Mesenchymal stem cell (in vitro differentiated cells and primary cell): ENCODE results near the gene SMTN.

Experiments used
- DNase-seq: peaks from one replicate; pipeline ENCODE4 v3.0.0-alpha.2; 2013
- H2AFZ ChIP-seq: one replicate; pipeline ENCODE4 v1.6.1; 2013; ENCODE audit warnings: low read depth, mild to moderate bottlenecking, control low read depth, inconsistent platforms, low read length, moderate library complexity
- H2AK5ac ChIP-seq: 2 replicates; pipeline ENCODE4 v1.6.1; 2013; ENCODE audit warnings: low read length, moderate library complexity, mild to moderate bottlenecking, inconsistent platforms; ENCODE audit not compliant: severe bottlenecking
- H2BK120ac ChIP-seq: one replicate; pipeline ENCODE4 v1.6.1; 2013; ENCODE audit warnings: low read depth, mild to moderate bottlenecking, inconsistent platforms, low read length, moderate library complexity
- H2BK12ac ChIP-seq, 2 experiments: one replicate each; pipeline ENCODE4 v1.6.1; 2013; ENCODE audit warnings: inconsistent platforms in 2 of 2, low read length in 2 of 2, mild to moderate bottlenecking in 2 of 2, moderate library complexity in 2 of 2, control low read depth in 1 of 2
- H2BK15ac ChIP-seq: one replicate; pipeline ENCODE4 v1.6.1; 2013; ENCODE audit warnings: mild to moderate bottlenecking, low read depth, inconsistent platforms; ENCODE audit not compliant: poor library complexity, severe bottlenecking
- H2BK5ac ChIP-seq: 2 replicates; pipeline ENCODE4 v1.6.1; 2013; ENCODE audit warnings: low read depth, mild to moderate bottlenecking, low read length, control low read depth, inconsistent platforms; ENCODE audit not compliant: poor library complexity, severe bottlenecking
- H3K14ac ChIP-seq, 2 experiments: one replicate each; pipeline ENCODE4 v1.6.1; 2013; ENCODE audit warnings: inconsistent platforms in 2 of 2, low read length in 2 of 2, control low read depth in 1 of 2, mild to moderate bottlenecking in 1 of 2, moderate library complexity in 1 of 2
- H3K18ac ChIP-seq, 2 experiments: one replicate each; pipeline ENCODE4 v1.6.1; 2013; ENCODE audit warnings: inconsistent platforms in 2 of 2, low read length in 2 of 2, control low read depth in 1 of 2, low read depth in 1 of 2, mild to moderate bottlenecking in 1 of 2
- H3K23ac ChIP-seq, 2 experiments: one replicate each; pipeline ENCODE4 v1.6.1; 2013; ENCODE audit warnings: inconsistent platforms in 2 of 2, low read length in 2 of 2, mild to moderate bottlenecking in 2 of 2, moderate library complexity in 2 of 2, control low read depth in 1 of 2
- H3K27ac ChIP-seq: 2 replicates; pipeline ENCODE4 v1.5.1; 2013; ENCODE audit warnings: mild to moderate bottlenecking, moderate library complexity, low read length, control low read depth, inconsistent platforms; ENCODE audit not compliant: poor library complexity, severe bottlenecking
- H3K27me3 ChIP-seq, 2 experiments: 2 replicates each; pipeline versions ENCODE4 v1.6.1 to v1.7.0; 2013; ENCODE audit warnings: low read length in 2 of 2, mild to moderate bottlenecking in 2 of 2, moderate library complexity in 2 of 2, control low read depth in 1 of 2, inconsistent platforms in 1 of 2; ENCODE audit not compliant: control insufficient read depth in 1 of 2, insufficient read depth in 1 of 2
- H3K36me3 ChIP-seq, 2 experiments: 2 replicates each; pipeline versions ENCODE4 v1.6.1 to v1.7.0; 2013; ENCODE audit warnings: low read length in 2 of 2, control low read depth in 1 of 2, inconsistent platforms in 1 of 2, low read depth in 1 of 2, mild to moderate bottlenecking in 1 of 2; ENCODE audit not compliant: insufficient read depth in 2 of 2, control insufficient read depth in 1 of 2
- H3K4ac ChIP-seq, 2 experiments: one replicate each; pipeline ENCODE4 v1.6.1; 2013; ENCODE audit warnings: inconsistent platforms in 2 of 2, low read length in 2 of 2, mild to moderate bottlenecking in 2 of 2, moderate library complexity in 2 of 2, control low read depth in 1 of 2, low read depth in 1 of 2
- H3K4me1 ChIP-seq: 2 replicates; pipeline ENCODE4 v1.6.1; 2013; ENCODE audit warnings: low read depth, low read length, control low read depth; ENCODE audit not compliant: control insufficient read depth, insufficient read depth
- H3K4me2 ChIP-seq: 2 replicates; pipeline ENCODE4 v1.6.1; 2013; ENCODE audit warnings: low read length, mild to moderate bottlenecking, inconsistent platforms; ENCODE audit not compliant: poor library complexity, severe bottlenecking
- H3K4me3 ChIP-seq, 2 experiments: 2 replicates each; pipeline versions ENCODE4 v1.5.1 to v1.7.0; 2013; ENCODE audit warnings: low read length in 2 of 2, mild to moderate bottlenecking in 2 of 2, control low read depth in 1 of 2, low read depth in 1 of 2; ENCODE audit not compliant: insufficient read depth in 1 of 2
- H3K79me1 ChIP-seq: replicated peaks from 2 replicates; pipeline ENCODE4 v1.6.1; 2013; ENCODE audit warnings: mild to moderate bottlenecking, control low read depth, low read length, inconsistent platforms; ENCODE audit not compliant: poor library complexity, severe bottlenecking
- H3K9ac ChIP-seq: 2 replicates; pipeline ENCODE4 v1.7.0; 2013; ENCODE audit warnings: mild to moderate bottlenecking, low read length, moderate library complexity
- H3K9me3 ChIP-seq: 2 replicates; pipeline ENCODE4 v1.7.0; 2013; ENCODE audit warnings: mild to moderate bottlenecking, low read length; ENCODE audit not compliant: control insufficient read depth
- H4K8ac ChIP-seq: one replicate; pipeline ENCODE4 v1.6.1; 2013; ENCODE audit warnings: inconsistent platforms, mild to moderate bottlenecking, low read length, moderate library complexity
- H4K91ac ChIP-seq: one replicate; pipeline ENCODE4 v1.6.1; 2013; ENCODE audit warnings: mild to moderate bottlenecking, low read length, inconsistent platforms
- WGBS: methylation state at CpG from one replicate; pipeline ENCODE4 v1.1.7; 2013; ENCODE audit warnings: mixed read lengths; 5-methylcytosine and 5-hydroxymethylcytosine counted together

Gene SMTN

DNA sequence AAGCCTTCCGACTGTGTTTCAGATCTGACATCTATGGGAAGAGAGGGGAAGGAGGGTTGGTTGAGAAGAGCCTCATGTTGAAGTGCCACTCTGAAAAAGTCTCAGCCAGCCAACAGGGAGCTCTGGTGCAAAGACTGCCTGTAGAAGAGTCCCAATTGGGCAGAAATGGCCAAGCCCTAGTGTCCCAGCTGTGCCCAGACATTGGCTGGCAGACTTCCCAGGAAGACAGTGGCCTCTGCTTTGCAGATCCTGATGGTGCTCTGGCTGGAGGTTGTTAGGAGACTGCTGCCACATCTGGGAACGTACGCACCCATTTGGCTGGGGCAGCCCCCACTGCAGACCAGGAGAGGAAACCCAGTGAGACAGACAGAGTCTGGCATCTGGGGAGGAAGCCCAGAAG is 62.4 kb downstream of the SMTN start:
- no peak overlapping the region for H2BK15ac ChIP-seq
- H4K91ac ChIP-seq, result no peak overlapping the region
- H3K4me2 ChIP-seq, result no peak overlapping the region
- no peak for DNase-seq
- no peaks in the 10 kb centered on the region for H3K79me1 ChIP-seq
- H3K23ac ChIP-seq, result no peak overlapping the region
- no peak overlapping the region for H2BK120ac ChIP-seq
- peaks cover 7% of the 10 kb centered on the region for H3K9me3 ChIP-seq
- peaks cover 13% of the 10 kb centered on the region for H3K4me1 ChIP-seq
- no peak overlapping the region for H3K27ac ChIP-seq
- H3K9ac ChIP-seq, result no peak overlapping the region
- H3K14ac ChIP-seq, result no peak overlapping the region
- no peak overlapping the region for H3K4me3 ChIP-seq
- no peak overlapping the region for H2BK5ac ChIP-seq
- no peak overlapping the region for H3K18ac ChIP-seq
- H3K27me3 ChIP-seq, result peaks cover 20 to 39% of the 10 kb centered on the region in 2 experiments
- WGBS, result 79% methylated on average over 3 of the region's 3 CpGs
- no peak overlapping the region for H4K8ac ChIP-seq
- no peak overlapping the region for H2AK5ac ChIP-seq
- H2AFZ ChIP-seq, result no peak overlapping the region
- H3K4ac ChIP-seq, result no peak overlapping the region
- no peak overlapping the region for H2BK12ac ChIP-seq
- H3K36me3 ChIP-seq, result no peaks in the 10 kb centered on the region

DNA sequence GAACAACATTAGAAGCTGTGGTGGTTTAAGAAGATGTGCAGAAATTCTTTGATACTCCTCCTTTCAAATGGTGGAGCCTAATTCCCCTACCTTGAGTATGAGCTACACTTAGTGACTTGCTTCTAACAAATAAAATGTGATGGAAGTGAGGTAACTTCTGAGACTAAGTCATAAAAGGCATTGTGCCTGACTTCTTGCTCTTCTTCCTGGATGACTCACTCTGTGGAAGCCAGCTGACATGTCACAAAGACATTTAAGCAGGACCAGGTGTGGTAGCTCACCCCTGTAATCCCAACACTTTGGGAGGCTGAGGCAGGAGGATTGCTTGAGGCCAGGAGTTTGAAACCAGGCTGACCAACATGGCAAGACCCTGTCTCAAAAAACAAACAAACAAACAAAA is 63.1 kb downstream of the SMTN start:
- Histone ChIP-seq H3K23ac (no peak overlapping the region), H3K14ac (no peak overlapping the region), H3K18ac (no peak overlapping the region), H3K27ac (no peak overlapping the region), H2BK15ac (no peak overlapping the region), H3K79me1 (no peaks in the 10 kb centered on the region), H3K4ac (no peak overlapping the region), H2BK5ac (no peak overlapping the region), H2BK120ac (no peak overlapping the region), H4K91ac (no peak overlapping the region), H3K4me2 (no peak overlapping the region), H3K9me3 (peaks cover 7% of the 10 kb centered on the region), H3K4me3 (no peak overlapping the region), H2AFZ (no peak overlapping the region), H3K9ac (no peak overlapping the region), H2BK12ac (no peak overlapping the region), H3K27me3 (peaks cover 13 to 33% of the 10 kb centered on the region in 2 experiments), H3K4me1 (peaks cover 13% of the 10 kb centered on the region), H2AK5ac (no peak overlapping the region), H3K36me3 (no peaks in the 10 kb centered on the region), H4K8ac (no peak overlapping the region)
- peak; percentile 33 for DNase-seq

DNA sequence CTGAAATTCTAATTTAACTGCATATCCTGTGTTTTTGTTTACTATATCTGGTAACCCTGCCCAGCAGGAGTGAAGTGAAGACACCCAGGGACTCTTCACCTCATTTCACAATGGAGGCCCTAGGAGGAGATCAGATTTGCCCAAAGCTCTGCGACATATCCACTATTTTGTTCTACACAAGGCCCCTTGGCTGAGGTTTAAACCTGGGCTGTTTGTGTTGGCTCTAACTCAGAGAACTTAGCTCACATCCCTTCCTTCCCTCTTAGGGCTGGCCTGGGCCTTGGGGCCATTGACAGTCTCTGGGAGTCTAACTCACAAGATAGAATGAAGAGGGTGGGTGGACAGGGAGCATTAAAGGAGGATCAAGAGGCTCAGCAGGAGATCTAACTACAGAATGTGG is 67.4 kb downstream of the SMTN start:
- no peak overlapping the region for H3K4ac ChIP-seq
- no peak overlapping the region for H3K4me2 ChIP-seq
- no peaks in the 10 kb centered on the region for H3K4me1 ChIP-seq
- no peak overlapping the region for H3K27ac ChIP-seq
- no peak overlapping the region for H2BK15ac ChIP-seq
- no peak overlapping the region for H2AK5ac ChIP-seq
- H2BK120ac ChIP-seq, result no peak overlapping the region
- no peaks in the 10 kb centered on the region for H3K79me1 ChIP-seq
- H2BK12ac ChIP-seq, result peak overlapping the region in 1 of 2 experiments; percentile 6
- H3K36me3 ChIP-seq, result no peaks in the 10 kb centered on the region
- H3K23ac ChIP-seq, result no peak overlapping the region
- no peak overlapping the region for H3K14ac ChIP-seq
- DNase-seq, result no peak
- H4K8ac ChIP-seq, result no peak overlapping the region
- no peak overlapping the region for H4K91ac ChIP-seq
- H3K4me3 ChIP-seq, result no peak overlapping the region
- H2BK5ac ChIP-seq, result no peak overlapping the region
- peak overlapping the region; percentile 62 for H3K9ac ChIP-seq
- H3K9me3 ChIP-seq, result peaks cover 7% of the 10 kb centered on the region
- peak overlapping the region; percentile 2 for H2AFZ ChIP-seq
- H3K18ac ChIP-seq, result peak overlapping the region in 1 of 2 experiments; percentile 51
- WGBS, result 88% methylated on average over 1 of the region's 1 CpG
- H3K27me3 ChIP-seq, result no peaks in the 10 kb centered on the region

DNA sequence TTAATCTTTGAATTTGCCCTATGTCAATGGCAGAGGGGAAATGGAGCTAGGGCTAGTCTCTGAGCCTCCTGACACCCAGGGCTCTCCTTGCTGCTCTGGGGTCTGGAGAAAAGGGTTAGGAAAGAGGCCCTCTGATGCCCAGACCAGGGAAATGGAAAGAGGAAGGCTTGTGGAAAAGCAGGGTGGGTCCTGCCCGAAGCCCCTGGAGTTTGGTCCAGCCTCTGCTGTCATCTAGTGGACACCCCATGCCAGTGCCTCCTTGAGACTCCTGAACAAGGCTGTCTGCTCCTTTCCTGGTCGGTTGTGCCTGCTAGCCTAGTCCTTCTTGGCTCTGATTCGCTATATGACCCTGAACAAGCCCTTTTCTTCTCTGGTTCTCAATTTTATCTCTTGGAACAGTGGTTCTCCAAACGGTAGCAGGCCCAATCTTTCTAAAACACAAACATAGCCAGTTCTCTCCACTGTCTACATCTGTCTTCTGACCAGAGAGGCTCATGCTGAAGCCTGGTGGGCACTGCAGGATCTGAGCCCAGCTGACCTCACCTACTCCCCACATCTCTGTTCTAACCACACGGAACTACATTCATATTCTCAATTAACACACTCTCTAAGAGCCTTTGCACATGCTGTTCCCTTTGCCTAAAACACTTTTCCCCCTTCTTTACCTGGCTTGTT is 68.0 kb downstream of the SMTN start:
- Histone ChIP-seq H3K27ac (no peak overlapping the region), H2BK5ac (no peak overlapping the region), H2BK12ac (no peak overlapping the region), H2BK120ac (no peak overlapping the region), H3K9ac (peak overlapping the region; percentile 62), H3K79me1 (no peaks in the 10 kb centered on the region), H2AK5ac (peak overlapping the region; percentile 6), H3K27me3 (no peaks in the 10 kb centered on the region), H3K4me3 (no peak overlapping the region), H3K18ac (no peak overlapping the region), H2AFZ (no peak overlapping the region), H3K23ac (no peak overlapping the region), H3K14ac (no peak overlapping the region), H2BK15ac (no peak overlapping the region), H3K36me3 (no peaks in the 10 kb centered on the region), H3K9me3 (peaks cover 7% of the 10 kb centered on the region), H3K4me2 (no peak overlapping the region), H4K8ac (no peak overlapping the region), H4K91ac (no peak overlapping the region), H3K4ac (no peak overlapping the region), H3K4me1 (no peaks in the 10 kb centered on the region)
- WGBS, result 9% methylated on average over 5 of the region's 5 CpGs
- peak; percentile 80 for DNase-seq
